HG02840 (cell line): ENCODE measurements around the gene ID1.
A peak's percentile ranks its signal among the peaks of the same experiment; 100 is the strongest.
"Not testable (repeated sequence)": the region's sequence is repeated elsewhere in the genome, so short reads cannot be mapped to it uniquely, and the experiment has no call there.

Source experiments
- ATAC-seq: cut with Tn5 transposase; IDR thresholded peaks from one replicate; pipeline ENCODE4 v1.9.1; 2021; ENCODE audit warnings: mild to moderate bottlenecking, moderate library complexity, moderate number of reproducible peaks; ENCODE audit not compliant: unreplicated experiment, low FRiP score

ID1 gene

DNA sequence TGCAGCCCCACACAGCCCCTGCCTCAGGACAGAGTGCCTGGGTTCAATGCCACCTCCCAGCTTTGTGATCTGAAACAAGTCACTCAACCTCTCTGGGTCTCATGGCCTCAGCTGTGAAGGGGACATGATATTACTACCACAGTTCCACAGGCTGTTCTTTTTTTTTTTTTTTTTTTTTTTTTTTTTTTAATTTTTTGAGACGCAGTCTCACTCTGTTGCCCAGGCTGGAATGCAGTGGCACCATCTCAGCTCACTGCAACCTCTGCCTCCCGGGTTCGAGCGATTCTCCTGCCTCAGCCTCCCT, 8.7 kb upstream of the ID1 start:
- ATAC-seq = not testable (repeated sequence)

- ATAC-seq = no peak
Measured at GRCh38 chr20:31596831-31597480, 8.1 kb upstream of the ID1 start.

DNA sequence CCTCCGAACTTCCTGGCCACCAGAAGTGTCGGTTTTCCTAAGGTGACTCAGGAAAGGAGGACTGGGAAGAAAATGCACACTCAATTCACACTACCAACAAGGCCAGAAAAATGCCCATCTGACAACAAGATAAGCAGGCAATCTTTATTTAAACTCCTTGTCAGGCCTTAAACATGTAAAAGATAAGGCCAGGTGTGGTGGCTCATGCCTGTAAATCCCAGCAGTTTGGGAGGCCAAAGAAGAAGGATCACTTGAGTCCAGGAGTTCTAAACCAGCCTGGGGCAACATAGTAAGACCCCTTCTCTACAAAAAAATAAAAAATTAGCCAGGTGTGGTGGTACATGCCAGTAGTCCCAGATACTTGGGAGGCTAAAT, 7.6 kb upstream of the ID1 start:
- no peak for ATAC-seq

DNA sequence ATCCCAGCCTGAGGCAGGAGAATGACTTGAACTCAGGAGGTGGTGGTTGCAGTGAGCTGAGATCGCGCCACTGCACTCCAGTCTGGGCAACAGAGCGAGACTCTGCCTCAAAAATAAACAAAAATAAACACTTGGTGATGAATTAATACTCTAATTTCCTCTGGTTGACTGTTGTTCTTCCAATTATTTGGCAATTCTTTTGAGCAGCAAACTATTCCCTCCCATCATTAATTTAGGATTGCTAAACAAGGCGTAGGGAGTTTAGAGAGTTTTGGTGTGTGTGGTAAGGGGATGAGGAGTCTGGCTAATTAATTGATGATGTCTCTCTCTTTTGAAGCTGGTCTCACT, 2.7 kb upstream of the ID1 start:
- ATAC-seq = no peak

GRCh38 chr20:31602779-31603441, 2.2 kb upstream of the ID1 start:
- no peak for ATAC-seq

GRCh38 chr20:31603822-31604566, 1.1 kb upstream of the ID1 start:
- peak; percentile 56 for ATAC-seq

GRCh38 chr20:31604567-31605030, 490 bp upstream of the ID1 start:
- ATAC-seq = no peak

GRCh38 chr20:31605902-31606803, 1.1 kb downstream of the ID1 start:
- ATAC-seq = no peak

- no peak for ATAC-seq
Measured at GRCh38 chr20:31606804-31607639, 1.9 kb downstream of the ID1 start.

GRCh38 chr20:31607640-31608250, 2.7 kb downstream of the ID1 start:
- ATAC-seq = no peak

- no peak for ATAC-seq
Measured at GRCh38 chr20:31608251-31608945, 3.3 kb downstream of the ID1 start.

GRCh38 chr20:31612271-31612640, 7.2 kb downstream of the ID1 start:
- not testable (repeated sequence) for ATAC-seq

GRCh38 chr20:31615416-31615815, 10.3 kb downstream of the ID1 start:
- no peak for ATAC-seq

GRCh38 chr20:31617432-31618104, 12.5 kb downstream of the ID1 start:
- ATAC-seq = no peak

DNA sequence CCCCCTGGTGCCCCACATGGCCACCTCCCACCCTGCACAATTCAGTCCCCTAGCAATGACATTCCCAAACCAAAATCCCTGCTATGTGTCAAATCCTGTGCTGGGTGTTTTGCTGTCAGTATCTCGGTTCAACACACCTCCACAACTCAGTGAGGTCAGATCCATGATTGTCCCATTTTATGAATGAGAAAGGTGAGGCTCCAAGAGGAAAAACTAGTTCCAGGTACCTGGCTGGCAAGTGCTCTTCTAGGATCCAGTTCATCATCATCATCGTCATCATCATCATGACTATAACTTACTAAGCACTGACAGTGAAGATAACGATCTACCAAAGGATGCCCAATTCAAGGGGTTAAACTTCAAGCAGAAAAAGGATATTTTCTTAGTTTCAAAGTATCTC, 15.2 kb downstream of the ID1 start:
- ATAC-seq = no peak

GRCh38 chr20:31623123-31623505, 18.0 kb downstream of the ID1 start:
- ATAC-seq = not testable (repeated sequence)

DNA sequence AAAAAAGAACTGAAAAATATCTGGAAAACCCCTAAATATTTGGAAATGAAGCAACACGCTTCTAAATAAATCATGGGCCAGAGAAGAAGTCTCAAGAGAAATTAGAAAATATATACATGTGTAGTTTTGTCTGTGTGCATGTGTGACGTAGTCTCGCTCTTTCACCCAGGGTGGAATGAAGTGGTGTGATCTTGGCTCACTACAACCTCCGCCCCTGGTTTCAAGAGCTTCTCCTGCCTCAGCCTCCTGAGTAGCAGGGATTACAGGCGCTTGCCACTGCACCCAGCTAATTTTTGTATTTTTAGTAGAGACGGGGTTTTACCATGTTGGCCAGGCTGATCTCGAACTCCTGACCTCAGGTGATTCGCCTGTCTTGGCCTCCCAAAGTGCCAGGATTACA, 21.4 kb downstream of the ID1 start:
- ATAC-seq = not testable (repeated sequence)

GRCh38 chr20:31628057-31628456, 23.0 kb downstream of the ID1 start:
- ATAC-seq = not testable (repeated sequence)
